ENCODE measurements around the gene TRIM6. TPM values are rescaled to one million over a fixed set of nuclear protein-coding genes. Genes with fewer than 3 reads are reported as not detected.
"Not testable (repeated sequence)": the region's sequence is repeated elsewhere in the genome, so short reads cannot be mapped to it uniquely, and the experiment has no call there.

TRIM6 gene
- total RNA-seq, 1 donor from 2014 or later: 1.9 TPM

- peaks cover 32% of the 10 kb centered on the region for H3K36me3 Mint-ChIP-seq (ENCODE audit: unreplicated experiment)
- H3K4me3 Mint-ChIP-seq (ENCODE audit: unreplicated experiment): no peak overlapping the region
- H3K27me3 Mint-ChIP-seq (ENCODE audit: unreplicated experiment): no peaks in the 10 kb centered on the region
- TF ChIP-seq, protein P1, sequence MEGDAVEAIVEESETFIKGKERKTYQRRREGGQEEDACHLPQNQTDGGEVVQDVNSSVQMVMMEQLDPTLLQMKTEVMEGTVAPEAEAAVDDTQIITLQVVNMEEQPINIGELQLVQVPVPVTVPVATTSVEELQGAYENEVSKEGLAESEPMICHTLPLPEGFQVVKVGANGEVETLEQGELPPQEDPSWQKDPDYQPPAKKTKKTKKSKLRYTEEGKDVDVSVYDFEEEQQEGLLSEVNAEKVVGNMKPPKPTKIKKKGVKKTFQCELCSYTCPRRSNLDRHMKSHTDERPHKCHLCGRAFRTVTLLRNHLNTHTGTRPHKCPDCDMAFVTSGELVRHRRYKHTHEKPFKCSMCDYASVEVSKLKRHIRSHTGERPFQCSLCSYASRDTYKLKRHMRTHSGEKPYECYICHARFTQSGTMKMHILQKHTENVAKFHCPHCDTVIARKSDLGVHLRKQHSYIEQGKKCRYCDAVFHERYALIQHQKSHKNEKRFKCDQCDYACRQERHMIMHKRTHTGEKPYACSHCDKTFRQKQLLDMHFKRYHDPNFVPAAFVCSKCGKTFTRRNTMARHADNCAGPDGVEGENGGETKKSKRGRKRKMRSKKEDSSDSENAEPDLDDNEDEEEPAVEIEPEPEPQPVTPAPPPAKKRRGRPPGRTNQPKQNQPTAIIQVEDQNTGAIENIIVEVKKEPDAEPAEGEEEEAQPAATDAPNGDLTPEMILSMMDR (IDR thresholded peaks at IDR 0.05): no peak
- H3K4me1 Mint-ChIP-seq (ENCODE audit: unreplicated experiment): no peaks in the 10 kb centered on the region
- no peak overlapping the region for H3K27ac Mint-ChIP-seq (ENCODE audit: unreplicated experiment)
- no peak for DNase-seq (ENCODE audit: extremely low spot score, unreplicated experiment)
- peaks cover 8% of the 10 kb centered on the region for H3K9me3 Mint-ChIP-seq (ENCODE audit: unreplicated experiment)
Observed at GRCh38 chr11:5643585-5643984, 47.1 kb downstream of the TRIM6 start.

- no peak for DNase-seq (ENCODE audit: extremely low spot score, unreplicated experiment)
- Mint-ChIP-seq H3K27me3 (ENCODE audit: unreplicated experiment) (no peaks in the 10 kb centered on the region), H3K9me3 (ENCODE audit: unreplicated experiment) (peaks cover 4% of the 10 kb centered on the region), H3K4me1 (ENCODE audit: unreplicated experiment) (no peaks in the 10 kb centered on the region), H3K36me3 (ENCODE audit: unreplicated experiment) (peaks cover 20% of the 10 kb centered on the region), H3K4me3 (ENCODE audit: unreplicated experiment) (no peak overlapping the region), H3K27ac (ENCODE audit: unreplicated experiment) (no peak overlapping the region)
- TF ChIP-seq, protein P1 (IDR thresholded peaks at IDR 0.05): no peak
Observed at GRCh38 chr11:5646139-5646538, 49.7 kb downstream of the TRIM6 start.

DNA sequence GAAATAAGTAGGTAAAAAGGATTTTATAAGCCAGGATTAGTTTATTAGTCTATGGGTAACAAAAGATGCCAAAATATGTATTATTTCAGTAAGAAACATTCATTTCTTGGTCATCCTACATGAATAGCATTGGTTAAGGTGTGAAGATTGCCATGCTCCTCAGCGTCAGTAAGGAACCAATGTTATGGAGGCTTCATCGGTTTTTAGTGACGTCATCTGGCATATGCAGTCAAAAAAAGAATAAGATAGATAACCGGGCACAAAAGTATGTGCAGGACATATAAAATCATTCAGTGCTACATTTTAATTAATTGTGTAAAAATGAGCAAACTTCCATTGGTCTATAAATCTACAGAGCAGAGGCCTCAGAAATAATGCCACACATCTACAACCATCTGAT is 59.0 kb downstream of the TRIM6 start:
- H3K27me3 Mint-ChIP-seq (ENCODE audit: unreplicated experiment): no peaks in the 10 kb centered on the region
- no peak for DNase-seq (ENCODE audit: extremely low spot score, unreplicated experiment)
- H3K4me3 Mint-ChIP-seq (ENCODE audit: unreplicated experiment): no peak overlapping the region
- TF ChIP-seq, protein P1 (IDR thresholded peaks at IDR 0.05): no peak
- no peaks in the 10 kb centered on the region for H3K4me1 Mint-ChIP-seq (ENCODE audit: unreplicated experiment)
- H3K36me3 Mint-ChIP-seq (ENCODE audit: unreplicated experiment): peaks cover 15% of the 10 kb centered on the region
- H3K27ac Mint-ChIP-seq (ENCODE audit: unreplicated experiment): no peak overlapping the region
- peaks cover 17% of the 10 kb centered on the region for H3K9me3 Mint-ChIP-seq (ENCODE audit: unreplicated experiment)

GRCh38 chr11:5656956-5657355 is 60.5 kb downstream of the TRIM6 start:
- H3K4me3 Mint-ChIP-seq (ENCODE audit: unreplicated experiment); H3K4me1 Mint-ChIP-seq (ENCODE audit: unreplicated experiment); H3K27ac Mint-ChIP-seq (ENCODE audit: unreplicated experiment); DNase-seq (ENCODE audit: extremely low spot score, unreplicated experiment); H3K27me3 Mint-ChIP-seq (ENCODE audit: unreplicated experiment): not testable (repeated sequence)
- Mint-ChIP-seq H3K36me3 (ENCODE audit: unreplicated experiment) (peaks cover 17% of the 10 kb centered on the region), H3K9me3 (ENCODE audit: unreplicated experiment) (peaks cover 16% of the 10 kb centered on the region)

- Mint-ChIP-seq H3K4me1 (ENCODE audit: unreplicated experiment) (no peaks in the 10 kb centered on the region), H3K9me3 (ENCODE audit: unreplicated experiment) (peaks cover 16% of the 10 kb centered on the region), H3K4me3 (ENCODE audit: unreplicated experiment) (no peak overlapping the region), H3K27ac (ENCODE audit: unreplicated experiment) (no peak overlapping the region), H3K27me3 (ENCODE audit: unreplicated experiment) (no peaks in the 10 kb centered on the region), H3K36me3 (ENCODE audit: unreplicated experiment) (peaks cover 24% of the 10 kb centered on the region)
- TF ChIP-seq, protein P1 (IDR thresholded peaks at IDR 0.05): no peak
- no peak for DNase-seq (ENCODE audit: extremely low spot score, unreplicated experiment)
Observed at GRCh38 chr11:5658318-5658717, 61.9 kb downstream of the TRIM6 start.

Other genes starting within 250 kb of the TRIM6 start
- not detected in 2 replicates for gene OR51B6, start 245.1 kb upstream of the TRIM6 start, total RNA-seq
- not detected in 2 replicates for gene OR51M1, start 212.8 kb upstream of the TRIM6 start, total RNA-seq
- gene OR51Q1, start 174.5 kb upstream of the TRIM6 start, total RNA-seq: not detected in 2 replicates
- gene OR51I1, start 155.1 kb upstream of the TRIM6 start, total RNA-seq: not detected in 2 replicates
- gene OR51I2, start 147.3 kb upstream of the TRIM6 start, total RNA-seq: not detected in 2 replicates
- gene OR52D1, start 108.0 kb upstream of the TRIM6 start, total RNA-seq: not detected in 2 replicates
- gene UBQLN3, start 86.7 kb upstream of the TRIM6 start, total RNA-seq: not detected in 2 replicates
- gene UBQLNL, start 79.9 kb upstream of the TRIM6 start, total RNA-seq: 0.32 and 0.39 TPM in 2 replicates
- gene OR52H1, start 48.1 kb upstream of the TRIM6 start, total RNA-seq: not detected in 2 replicates
- gene OR52B6, start 15.8 kb upstream of the TRIM6 start, total RNA-seq: not detected in 2 replicates
- 4.6 and 5.6 TPM in 2 replicates for gene TRIM34, start 28.4 kb downstream of the TRIM6 start, total RNA-seq
- gene TRIM5, start 88.4 kb downstream of the TRIM6 start, total RNA-seq: 41.7 and 47.3 TPM in 2 replicates
- gene TRIM22, start 93.2 kb downstream of the TRIM6 start, total RNA-seq: 136 and 138 TPM in 2 replicates
- gene OR56B1, start 139.8 kb downstream of the TRIM6 start, total RNA-seq: not detected in 2 replicates
- gene OR52N4, start 157.6 kb downstream of the TRIM6 start, total RNA-seq: not detected in 2 replicates
- gene OR52N5, start 186.7 kb downstream of the TRIM6 start, total RNA-seq: not detected in 2 replicates
- gene OR52N1, start 194.6 kb downstream of the TRIM6 start, total RNA-seq: not detected in 2 replicates
- not detected in 2 replicates for gene OR52N2, start 212.3 kb downstream of the TRIM6 start, total RNA-seq
- gene OR52E6, start 245.3 kb downstream of the TRIM6 start, total RNA-seq: not detected in 2 replicates